Anterior cingulate cortex (tissue), 58 donors: ENCODE measurements around the gene PFN3.
A peak's percentile ranks its signal among the peaks of the same experiment; 100 is the strongest.
"Not testable (repeated sequence)": the region's sequence is repeated elsewhere in the genome, so short reads cannot be mapped to it uniquely, and the experiment has no call there.

ENCODE experiments used
- DNase-seq, 58 donors: peaks; one replicate each; lab custom pipeline; 2025; lab: John Stamatoyannopoulos, UW

The PFN3 gene

DNA sequence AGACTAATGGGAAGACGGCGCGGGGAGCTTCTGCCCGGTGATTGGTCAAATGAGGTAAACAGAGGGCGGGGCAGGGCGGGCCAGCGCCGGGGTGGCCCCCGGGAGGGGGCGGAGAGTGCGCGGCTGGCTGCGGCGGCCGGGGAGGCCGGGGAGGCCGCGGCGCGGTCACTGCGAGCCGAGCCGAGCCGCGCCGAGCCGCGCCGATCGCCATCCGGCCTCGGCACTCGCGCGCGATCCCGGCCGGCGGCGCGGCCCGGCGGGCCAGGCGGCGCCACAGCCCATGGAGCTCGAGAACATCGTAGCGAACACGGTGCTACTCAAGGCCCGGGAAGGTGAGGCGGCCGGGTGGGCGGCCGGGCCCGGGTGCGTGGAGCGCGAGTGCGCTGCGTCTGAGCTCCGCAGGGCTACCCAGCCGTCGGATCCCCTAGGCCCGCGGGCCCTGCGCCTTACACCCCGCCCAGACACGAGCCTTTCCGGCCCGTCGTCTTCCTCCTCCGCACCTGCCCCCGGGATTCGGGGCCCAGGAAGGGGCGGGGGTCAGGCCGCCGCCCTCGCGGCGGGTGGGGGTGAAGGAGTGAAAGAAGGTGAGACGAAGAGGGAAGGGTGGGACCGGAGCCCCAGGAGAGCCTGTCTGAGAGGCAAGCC lies 26.2 kb upstream of the PFN3 start, which contains the start of gene GRK6:
TSS of gene GRK6 (plus strand) at position 111 of the 645 bp plus-strand sequence. CDS start at position 281, 170 bp downstream.
- peak in 6 of 58 donors; percentile 51 to 68 (median 58) for DNase-seq

DNA sequence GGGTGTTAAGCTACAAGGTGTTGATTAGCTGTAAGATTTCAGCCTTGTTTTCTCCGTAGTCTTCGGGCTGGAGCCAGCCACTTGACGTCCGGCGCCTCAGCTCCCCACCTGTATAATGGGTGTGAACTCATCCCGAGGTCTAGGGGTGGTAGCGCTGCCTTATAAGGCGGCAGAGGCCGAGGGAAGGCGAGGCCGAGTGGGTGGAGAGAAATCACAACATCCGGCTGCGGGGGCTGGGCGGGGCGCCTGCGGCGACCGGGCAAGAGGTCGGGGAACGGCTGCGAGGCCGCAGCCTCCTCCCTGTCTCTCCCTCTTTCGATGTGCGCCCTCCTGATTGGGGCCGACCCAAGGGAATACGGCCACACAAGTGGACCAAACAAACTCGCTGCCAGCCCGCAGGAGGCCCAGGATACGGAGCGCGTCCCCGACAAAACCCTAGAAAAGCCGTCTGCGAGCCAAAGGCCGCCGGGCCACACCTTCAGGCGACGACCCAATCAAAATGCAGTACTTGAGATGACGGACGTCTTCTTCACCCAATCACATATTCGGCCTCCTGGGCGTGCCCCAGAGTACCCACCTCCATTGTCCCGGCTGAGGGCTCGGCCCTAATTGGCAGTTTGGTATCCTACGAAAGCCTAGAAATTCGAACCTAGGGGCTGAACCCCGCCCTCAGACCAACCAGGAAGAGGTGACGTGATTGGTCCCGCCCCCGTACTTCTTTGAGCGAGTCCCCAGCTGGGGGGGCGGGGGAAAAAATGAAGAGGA lies 25.5 kb upstream of the PFN3 start:
- DNase-seq: peak; percentile 90 to 100 (median 99)

- DNase-seq: peak in 2 of 58 donors; percentile 60 to 73
These were observed 24.8 kb upstream of the PFN3 start for GRCh38 chr5:177425196-177425800.

GRCh38 chr5:177423671-177424070 lies 23.2 kb upstream of the PFN3 start:
- no peak for DNase-seq

- DNase-seq: no peak
These were observed 20.8 kb upstream of the PFN3 start for GRCh38 chr5:177421062-177421798.

GRCh38 chr5:177420472-177420871 lies 20.0 kb upstream of the PFN3 start:
- DNase-seq: not testable (repeated sequence)

GRCh38 chr5:177419046-177419445 lies 18.6 kb upstream of the PFN3 start:
- no peak for DNase-seq

DNA sequence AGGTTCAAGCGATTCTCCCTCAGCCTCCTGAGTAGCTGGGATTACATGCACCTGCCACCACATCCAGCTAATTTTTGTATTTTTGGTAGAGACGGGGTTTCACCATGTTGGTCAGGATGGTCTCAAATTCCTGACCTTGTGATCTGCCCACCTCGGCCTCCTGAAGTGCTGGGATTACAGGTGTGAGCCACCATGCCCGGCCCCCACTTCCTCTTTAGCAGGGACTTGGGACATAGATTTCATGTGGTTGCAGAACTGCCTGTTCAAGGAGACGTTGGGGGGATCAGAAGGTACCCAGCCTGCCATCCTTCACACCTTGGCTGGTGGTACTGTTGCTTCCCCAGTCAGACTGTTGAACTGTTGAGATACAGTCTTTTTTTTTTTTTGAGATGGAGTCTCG lies 16.6 kb upstream of the PFN3 start:
- DNase-seq: not testable (repeated sequence)

DNA sequence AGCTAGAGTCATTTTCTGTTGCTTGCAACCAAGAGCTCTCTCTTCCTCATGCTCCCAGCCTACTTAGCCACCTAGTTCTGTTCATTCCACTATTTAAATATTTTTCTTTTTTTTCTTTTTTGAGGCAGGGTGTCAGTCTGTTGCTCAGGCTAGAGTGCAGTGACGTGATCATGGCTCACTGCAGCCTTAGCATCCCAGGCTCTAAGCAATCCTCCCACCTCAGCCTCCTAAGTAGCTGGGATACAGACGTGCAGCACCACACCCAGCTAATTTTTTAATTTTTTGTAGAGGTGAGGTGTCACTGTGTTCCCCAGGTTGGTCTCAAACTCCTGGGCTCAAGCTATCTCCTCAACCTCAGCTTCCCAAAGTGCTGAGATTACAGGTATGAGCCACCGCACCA lies 14.0 kb upstream of the PFN3 start:
- no peak for DNase-seq

GRCh38 chr5:177412603-177413233 lies 12.3 kb upstream of the PFN3 start:
- no peak for DNase-seq

DNA sequence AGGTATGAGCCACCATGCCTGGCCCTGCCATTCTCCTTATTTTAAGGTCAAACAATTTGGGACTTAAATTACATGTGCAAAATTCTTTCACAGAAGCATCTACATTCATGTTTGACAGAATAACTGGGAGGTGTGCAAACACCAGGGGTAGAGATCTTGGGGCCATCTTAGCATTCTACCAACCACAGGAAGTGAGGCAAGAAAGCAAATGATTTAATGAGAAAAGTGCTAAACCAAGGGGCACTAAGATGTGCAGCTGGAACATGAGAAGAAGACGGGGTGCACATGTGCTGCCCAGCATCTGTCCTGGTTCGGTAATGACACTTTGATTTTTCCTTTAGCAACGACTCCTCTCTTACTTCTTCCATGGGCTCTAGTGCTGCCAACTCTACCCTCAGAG lies 10.1 kb upstream of the PFN3 start:
- DNase-seq: no peak

DNA sequence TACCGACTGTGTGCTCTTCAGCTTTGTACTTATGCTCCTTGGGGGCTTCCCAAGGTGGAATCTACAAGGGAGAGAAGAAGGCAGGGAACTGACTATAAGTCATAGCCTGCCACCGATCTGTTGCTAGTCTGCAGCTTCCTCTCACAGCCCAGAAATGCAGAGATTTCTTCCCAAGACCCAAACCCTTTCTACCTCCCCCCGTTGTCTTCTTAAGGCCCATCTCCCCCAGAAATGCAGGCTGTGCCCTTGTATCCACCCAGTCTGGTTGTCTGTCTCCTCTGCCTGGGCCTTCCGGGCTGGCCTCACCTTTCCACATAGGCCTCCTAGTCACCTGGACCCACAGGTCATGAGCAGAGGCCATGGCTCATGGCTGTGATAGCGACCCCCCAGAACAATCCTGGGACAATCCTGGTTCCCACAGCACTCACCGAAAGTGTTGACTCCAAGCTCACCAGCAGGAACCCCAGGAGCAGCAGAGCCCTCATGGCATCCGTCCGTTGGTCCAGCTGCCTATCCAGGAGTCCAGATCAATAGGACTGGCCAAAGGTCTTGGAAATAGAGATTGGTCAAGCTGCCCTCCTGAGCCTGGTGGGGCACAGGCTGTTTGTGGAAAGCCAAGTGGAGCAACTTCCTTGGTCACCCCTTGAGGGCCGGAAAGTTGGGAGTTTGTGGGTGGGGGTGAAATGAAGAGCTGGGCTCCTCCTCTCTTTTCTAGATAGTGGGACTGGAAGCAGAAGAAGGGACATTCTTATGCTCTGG lies 8.8 kb upstream of the PFN3 start, which contains the start of gene F12:
TSS of gene F12 (minus strand) at position 522 of the 759 bp plus-strand sequence. CDS start at position 485, 37 bp downstream.
- no peak for DNase-seq

DNA sequence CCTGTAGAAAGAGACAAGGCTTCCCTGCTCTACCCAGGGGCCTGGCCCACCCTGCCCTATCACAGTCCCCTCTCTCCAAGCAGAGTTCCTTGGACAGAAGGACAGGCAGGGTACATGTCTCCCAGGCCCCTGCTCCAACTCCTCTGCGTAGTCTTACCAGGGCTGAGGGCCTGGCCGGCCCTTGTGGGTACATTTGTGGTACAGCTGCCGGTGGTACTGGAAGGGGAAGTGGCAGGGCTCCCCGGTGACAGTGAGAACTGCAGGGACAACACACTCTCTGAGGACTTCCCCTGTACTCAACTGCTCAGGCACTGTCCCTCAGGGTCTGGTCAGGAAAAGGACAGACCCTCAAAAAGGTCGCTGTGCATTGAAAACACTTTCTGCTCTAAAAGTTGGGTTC lies 5.3 kb upstream of the PFN3 start:
- DNase-seq: peak in 2 of 58 donors; percentile 5 to 17

- DNase-seq: no peak
These were observed 4.9 kb upstream of the PFN3 start for GRCh38 chr5:177405312-177405711.

DNA sequence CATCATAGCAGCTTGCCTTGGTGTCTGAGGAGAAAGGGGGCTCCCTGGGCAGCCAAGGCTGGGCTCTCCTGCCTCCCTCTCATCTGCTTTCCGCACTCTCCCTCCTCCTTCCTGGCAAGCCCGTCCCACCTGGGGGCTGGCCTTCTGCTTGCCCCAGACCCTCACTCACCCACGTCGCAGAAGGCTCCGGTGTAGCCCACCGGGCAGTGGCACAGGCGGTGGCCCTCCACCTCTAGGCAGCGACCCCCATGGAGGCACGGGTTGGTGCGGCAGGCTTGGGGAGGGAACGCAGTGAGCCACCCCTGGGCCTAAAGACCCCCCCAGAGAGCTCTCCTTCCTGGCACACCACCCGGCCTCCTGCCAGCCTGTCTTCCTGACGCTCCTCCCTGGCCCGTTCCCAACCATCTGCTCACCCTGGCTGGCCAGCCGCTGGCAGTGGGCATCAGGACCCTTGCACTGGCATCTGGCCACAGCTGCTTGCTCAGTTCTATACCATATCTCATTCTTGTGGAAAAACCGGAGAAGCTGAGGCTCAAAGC lies 4.2 kb upstream of the PFN3 start:
- peak in 1 of 58 donors; percentile 31 for DNase-seq

DNA sequence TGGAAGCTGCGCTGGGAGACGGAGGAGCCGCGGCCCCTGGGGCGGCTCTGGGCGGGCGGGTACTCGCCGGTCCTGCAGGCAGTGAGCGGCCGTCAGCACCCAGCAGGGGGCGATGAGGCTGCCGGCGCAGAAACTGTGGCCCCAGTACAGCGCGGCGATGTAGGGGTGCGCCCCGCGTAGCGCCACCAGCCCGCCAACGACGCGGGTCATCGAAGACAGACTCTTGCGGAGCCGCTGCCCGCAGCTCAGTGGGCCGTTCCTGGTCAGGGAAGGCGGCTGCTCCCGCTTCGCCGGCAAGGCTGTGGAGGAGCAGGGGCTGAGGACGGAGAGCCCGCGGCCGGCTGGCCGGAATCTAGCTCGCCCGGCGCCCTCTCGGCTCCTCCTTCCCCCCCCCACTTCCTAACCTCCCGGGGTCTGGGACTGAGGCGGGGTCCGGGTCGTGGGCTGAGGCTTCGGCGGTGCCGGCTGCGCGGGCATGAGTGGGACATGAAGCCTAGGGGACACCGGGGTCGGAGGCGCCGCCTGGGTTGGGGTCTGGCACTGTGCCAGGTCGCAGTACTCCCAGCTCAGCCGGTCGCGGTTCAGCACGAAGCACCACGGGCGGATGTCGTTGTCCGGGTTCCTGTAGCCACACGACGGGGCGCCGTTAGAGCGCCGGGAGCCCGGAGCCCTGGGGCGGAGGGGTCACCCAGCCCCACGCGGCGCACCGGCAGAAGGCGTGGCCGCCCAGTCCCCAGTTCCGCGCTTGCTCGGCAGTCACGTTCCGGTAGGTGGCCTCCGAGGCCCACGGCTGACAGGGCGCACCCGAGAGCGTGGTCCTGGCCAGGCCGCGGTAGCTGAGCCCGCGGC lies 3.6 kb upstream of the PFN3 start:
- DNase-seq: peak in 50 of 58 donors; percentile 6 to 75 (median 52)

DNA sequence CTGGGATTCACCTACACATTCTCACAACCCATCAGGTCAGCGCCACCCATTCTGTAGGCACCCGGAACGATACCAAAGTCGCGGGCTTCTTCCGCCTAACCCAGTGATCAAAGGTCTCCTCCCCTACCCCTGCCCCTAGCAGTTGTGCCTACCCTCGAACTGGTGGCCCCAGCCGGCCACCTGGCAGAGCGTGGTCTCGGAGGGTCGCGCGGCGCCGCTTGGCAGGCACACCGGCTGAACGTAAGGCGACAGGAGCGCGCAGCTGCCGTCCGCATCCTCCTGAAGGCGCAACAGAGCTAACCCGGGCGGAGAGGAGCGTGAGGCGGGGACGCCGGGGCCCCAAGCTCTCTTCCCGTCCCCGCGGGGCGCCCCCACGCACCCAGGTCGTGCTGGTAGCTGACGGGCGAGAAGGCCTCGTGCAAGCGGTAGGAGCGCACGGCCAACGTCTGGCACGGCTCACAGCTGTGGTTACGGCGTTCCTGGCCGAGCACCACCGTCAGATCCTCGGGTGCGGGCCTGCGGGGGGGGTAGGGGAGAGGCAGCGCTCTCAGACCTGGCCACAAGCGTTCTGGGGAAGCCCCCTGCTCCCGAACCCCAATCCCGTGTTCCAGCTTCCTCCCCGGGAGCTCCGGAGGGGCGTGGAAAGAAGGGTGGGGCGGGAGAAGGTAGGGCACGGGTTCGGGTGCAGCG lies 2.8 kb upstream of the PFN3 start:
- peak in 4 of 58 donors; percentile 24 to 53 (median 32) for DNase-seq
